Measurements from ENCODE around the gene RTL1.

GRCh38 chr14:100882026-100882967 lies 21.2 kb downstream of the RTL1 start:
- TF ChIP-seq POLR2A (IDR thresholded peaks at IDR 0.05; ENCODE audit: low read length) (no peak), GATA1 (IDR thresholded peaks at IDR 0.05; ENCODE audit: low read depth, low read length) (no peak)

Data from erythroblast (primary cell).